Measurements from ENCODE around the gene RPS27. TPM values are rescaled to one million over a fixed set of nuclear protein-coding genes. Genes with fewer than 3 reads are reported as not detected.
A peak's percentile ranks its signal among the peaks of the same experiment; 100 is the strongest.

Gene RPS27
- total RNA-seq, 2 donors from 2014 or later: 1,048 to 1,210 TPM

GRCh38 chr1:153968000-153968363, 22.6 kb upstream of the RPS27 start:
- no peaks in the 10 kb centered on the region for H3K36me3 ChIP-seq
- peak overlapping the region; percentile 73 to 85 for H3K9ac ChIP-seq (ENCODE audit: low read depth in 2 of 2, low read length in 2 of 2)
- TF ChIP-seq CTCF (IDR thresholded peaks at IDR 0.05): no peak
- intact Hi-C loops (cut with DNase I): no loop called here
- peak; percentile 86 for DNase-seq
- no peaks in the 10 kb centered on the region for H3K9me3 ChIP-seq
- H3K4me1 ChIP-seq: peaks cover 8% of the 10 kb centered on the region
- peak overlapping the region; percentile 50 for H3K4me3 ChIP-seq
- peak overlapping the region; percentile 98 for H3K27ac ChIP-seq
- no peaks in the 10 kb centered on the region for H3K27me3 ChIP-seq

GRCh38 chr1:153968408-153968807, 22.2 kb upstream of the RPS27 start:
- intact Hi-C loops (cut with DNase I): no loop called here
- peaks cover 8% of the 10 kb centered on the region for H3K4me1 ChIP-seq

GRCh38 chr1:153968972-153969371, 21.6 kb upstream of the RPS27 start:
- Histone ChIP-seq H3K4me1 (peaks cover 8% of the 10 kb centered on the region), H3K4me3 (peak overlapping the region; percentile 50), H3K27ac (no peak overlapping the region), H3K9ac (ENCODE audit: low read depth in 2 of 2, low read length in 2 of 2) (peak overlapping the region in 1 of 2 donors; percentile 85), H3K9me3 (no peaks in the 10 kb centered on the region), H3K36me3 (no peaks in the 10 kb centered on the region), H3K27me3 (no peaks in the 10 kb centered on the region)
- TF ChIP-seq CTCF (IDR thresholded peaks at IDR 0.05): no peak
- no peak for DNase-seq
- intact Hi-C loops (cut with DNase I): no loop called here

More at GRCh38 chr1:153968408-153968807, 22.2 kb upstream of the RPS27 start:
- Histone ChIP-seq H3K9me3 (no peaks in the 10 kb centered on the region), H3K27ac (peak overlapping the region; percentile 98), H3K9ac (ENCODE audit: low read depth in 2 of 2, low read length in 2 of 2) (peak overlapping the region; percentile 46 to 85), H3K36me3 (no peaks in the 10 kb centered on the region), H3K27me3 (no peaks in the 10 kb centered on the region), H3K4me3 (peak overlapping the region; percentile 50)
- TF ChIP-seq CTCF (IDR thresholded peaks at IDR 0.05): no peak
- DNase-seq: peak; percentile 42

GRCh38 chr1:153970346-153970745, 20.2 kb upstream of the RPS27 start:
- H3K9me3 ChIP-seq: no peaks in the 10 kb centered on the region
- no peak overlapping the region for H3K9ac ChIP-seq (ENCODE audit: low read depth in 2 of 2, low read length in 2 of 2)
- intact Hi-C loops (cut with DNase I): no loop called here
- H3K36me3 ChIP-seq: no peaks in the 10 kb centered on the region
- H3K4me1 ChIP-seq: peaks cover 7% of the 10 kb centered on the region
- no peak overlapping the region for H3K27ac ChIP-seq
- H3K4me3 ChIP-seq: no peak overlapping the region
- H3K27me3 ChIP-seq: no peaks in the 10 kb centered on the region
- TF ChIP-seq CTCF (IDR thresholded peaks at IDR 0.05): no peak
- no peak for DNase-seq

GRCh38 chr1:153973071-153973470, 17.5 kb upstream of the RPS27 start:
- H3K4me1 ChIP-seq: peaks cover 8% of the 10 kb centered on the region

More at GRCh38 chr1:153973071-153973470, 17.5 kb upstream of the RPS27 start:
- no peak for DNase-seq
- H3K9me3 ChIP-seq: no peaks in the 10 kb centered on the region
- intact Hi-C loops (cut with DNase I): no loop called here
- H3K9ac ChIP-seq (ENCODE audit: low read depth in 2 of 2, low read length in 2 of 2): no peak overlapping the region
- H3K27me3 ChIP-seq: no peaks in the 10 kb centered on the region
- no peak overlapping the region for H3K4me3 ChIP-seq
- H3K27ac ChIP-seq: no peak overlapping the region
- H3K36me3 ChIP-seq: no peaks in the 10 kb centered on the region
- no peak for TF ChIP-seq CTCF (IDR thresholded peaks at IDR 0.05)

Measured in colonic mucosa (tissue), 4 donors.